Urinary bladder (tissue), 4 donors: ENCODE measurements around the gene SERPINB6. TPM values are rescaled to one million over a fixed set of nuclear protein-coding genes. Genes with fewer than 3 reads are reported as not detected.
"Not testable (repeated sequence)": the region's sequence is repeated elsewhere in the genome, so short reads cannot be mapped to it uniquely, and the experiment has no call there.

ENCODE experiments used
- DNase-seq: peaks from one replicate; pipeline ENCODE4 v3.0.0-alpha.2; 2015; ENCODE audit errors: extremely low spot score
- H3K27ac ChIP-seq: one replicate; pipeline ENCODE4 v1.5.1; 2013; ENCODE audit warnings: low read depth, mild to moderate bottlenecking, moderate library complexity
- H3K36me3 ChIP-seq: one replicate; pipeline ENCODE4 v1.6.1; 2013; ENCODE audit warnings: mild to moderate bottlenecking, moderate library complexity; ENCODE audit not compliant: insufficient read depth
- H3K4me1 ChIP-seq: one replicate; pipeline ENCODE4 v1.6.1; 2013; ENCODE audit warnings: mild to moderate bottlenecking, moderate library complexity; ENCODE audit not compliant: insufficient read depth
- H3K4me3 ChIP-seq: one replicate; pipeline ENCODE4 v1.5.1; 2013; ENCODE audit warnings: low read depth, low read length
- whole genome bisulfite sequencing: extraction: QIAGEN DNeasy Blood & Tissue Kit; methylation state at CpG from one replicate; pipeline ENCODE4 v1.1.7; 2013; 5-methylcytosine and 5-hydroxymethylcytosine counted together
- polyA plus RNA-seq: library from polyadenylated mRNA; stranded (reverse); fragments of 200-250 nt; gene quantifications from one replicate; pipeline ENCODE4 v1.2.3, GENCODE V29; 2013
- total RNA-seq: library from RNA; depleted of rRNA; stranded (reverse); fragments of >200 nt; gene quantifications from one replicate; pipeline ENCODE4 v1.2.3, GENCODE V29; 2014
- donor health status: healthy with polysubstance abuse.
- donor health status: healthy.

The SERPINB6 gene
- total and polyA plus RNA-seq, 2 donors: 58.8 to 130 TPM

DNA sequence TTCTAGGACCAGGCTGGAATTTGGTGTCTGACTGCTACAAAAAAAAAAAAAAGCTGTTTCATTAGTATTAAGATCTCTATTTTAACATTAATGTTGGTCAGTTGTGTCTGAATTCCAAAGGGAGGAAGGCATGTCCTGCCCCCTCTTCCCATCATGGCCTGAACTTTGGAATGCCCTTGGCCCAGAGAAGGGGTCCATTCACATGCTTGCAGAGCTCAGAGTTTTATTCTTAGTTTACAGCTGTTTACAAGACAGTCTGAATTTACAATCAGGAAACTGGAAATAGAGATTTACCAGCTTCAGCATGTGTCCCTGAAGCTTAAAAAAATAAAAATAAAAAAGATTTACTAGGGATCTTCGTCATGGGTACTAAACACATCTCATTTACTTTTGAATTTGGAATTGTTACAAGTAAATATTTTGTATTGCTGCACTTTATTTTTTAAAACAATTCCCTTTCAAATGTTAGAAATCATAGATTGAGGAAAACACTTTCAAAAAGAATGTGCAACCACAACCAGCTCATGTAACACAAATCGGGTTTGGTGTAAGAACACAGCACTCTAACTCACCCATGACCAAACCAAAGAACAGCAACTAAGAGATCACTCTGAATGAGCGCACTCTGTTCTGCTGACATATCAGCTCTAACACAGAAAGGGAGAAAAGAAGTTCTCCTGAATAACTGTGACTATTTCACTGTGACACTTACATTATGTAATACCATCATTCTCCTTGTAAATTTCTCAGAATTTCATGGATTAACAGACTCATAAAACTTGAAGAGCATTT, 6.6 kb upstream of the SERPINB6 start:
- Histone ChIP-seq H3K36me3 (no peaks in the 10 kb centered on the region), H3K27ac (no peak overlapping the region), H3K4me3 (no peak overlapping the region), H3K4me1 (no peaks in the 10 kb centered on the region)
- WGBS: 74% methylated on average over 3 of the region's 3 CpGs
- no peak for DNase-seq

DNA sequence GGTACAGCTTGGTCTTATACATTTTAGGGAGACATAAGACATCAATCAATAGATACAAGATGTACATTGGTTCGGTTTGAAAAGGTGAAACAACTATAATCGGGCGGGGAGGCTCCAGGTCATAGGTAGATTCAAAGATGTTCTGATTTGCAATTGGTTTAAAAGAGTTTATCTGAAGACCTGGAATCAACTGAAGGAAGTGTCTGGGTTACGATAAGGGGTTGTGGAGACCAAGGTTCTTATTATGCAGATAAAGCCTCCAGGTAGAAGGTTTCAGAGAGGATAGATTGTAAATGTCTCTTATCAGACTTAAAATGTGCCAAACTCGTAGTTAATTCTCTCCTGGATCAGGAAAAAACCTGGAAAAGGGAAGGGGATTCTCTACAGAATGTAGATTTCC, 5.9 kb upstream of the SERPINB6 start:
- Histone ChIP-seq H3K4me1 (no peaks in the 10 kb centered on the region), H3K27ac (no peak overlapping the region), H3K36me3 (no peaks in the 10 kb centered on the region), H3K4me3 (no peak overlapping the region)
- no peak for DNase-seq
- 88% methylated on average over 5 of the region's 5 CpGs for WGBS

DNA sequence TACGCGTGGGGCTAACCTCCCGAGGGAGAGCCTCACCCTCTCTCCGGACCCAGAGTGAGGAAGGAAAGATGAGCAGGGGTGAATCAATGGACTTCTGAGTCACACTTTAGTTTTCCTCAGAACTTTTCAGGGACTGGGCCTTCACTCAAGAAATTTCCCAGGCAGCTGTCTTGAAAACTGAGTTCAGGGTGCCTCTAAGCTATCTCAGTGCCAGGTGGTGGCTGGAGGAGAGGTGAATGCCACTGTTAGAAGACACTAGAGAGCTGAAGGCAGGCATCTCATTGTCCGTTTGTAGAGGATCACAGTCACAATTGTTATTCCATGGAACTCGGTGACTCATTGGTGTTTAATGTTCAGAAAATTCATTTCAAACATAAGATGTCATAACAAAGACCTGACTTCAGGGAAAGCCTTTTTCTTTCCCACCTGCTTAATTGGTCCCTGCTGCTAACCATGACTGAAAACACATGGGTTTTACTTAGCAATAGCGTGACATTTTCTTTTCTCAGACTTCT, 5.3 kb upstream of the SERPINB6 start:
- Histone ChIP-seq H3K36me3 (no peaks in the 10 kb centered on the region), H3K27ac (no peak overlapping the region), H3K4me1 (no peaks in the 10 kb centered on the region), H3K4me3 (no peak overlapping the region)
- DNase-seq: no peak
- 72% methylated on average over 7 of the region's 7 CpGs for WGBS

DNA sequence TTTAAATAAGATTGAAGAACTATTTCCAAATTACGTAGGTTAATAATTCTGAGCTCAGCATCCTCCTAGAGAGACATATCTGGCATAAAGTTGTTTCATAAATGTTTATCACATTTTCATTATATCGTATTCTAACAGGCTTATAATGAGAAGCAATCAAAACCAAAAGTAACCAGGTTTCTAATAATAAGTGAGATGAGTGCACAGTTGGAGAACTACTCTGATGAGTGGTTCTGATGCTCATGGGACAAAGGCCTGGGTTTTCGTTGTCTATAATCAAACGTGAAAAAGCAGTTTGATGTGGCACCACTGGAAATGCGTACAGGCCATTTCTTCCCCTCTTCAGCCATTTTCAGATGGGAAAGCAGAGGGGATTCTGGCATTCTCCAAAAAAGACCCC, 4.7 kb upstream of the SERPINB6 start:
- 91% methylated on average over 5 of the region's 5 CpGs for WGBS
- Histone ChIP-seq H3K4me3 (no peak overlapping the region), H3K36me3 (no peaks in the 10 kb centered on the region), H3K4me1 (no peaks in the 10 kb centered on the region), H3K27ac (no peak overlapping the region)
- no peak for DNase-seq

DNA sequence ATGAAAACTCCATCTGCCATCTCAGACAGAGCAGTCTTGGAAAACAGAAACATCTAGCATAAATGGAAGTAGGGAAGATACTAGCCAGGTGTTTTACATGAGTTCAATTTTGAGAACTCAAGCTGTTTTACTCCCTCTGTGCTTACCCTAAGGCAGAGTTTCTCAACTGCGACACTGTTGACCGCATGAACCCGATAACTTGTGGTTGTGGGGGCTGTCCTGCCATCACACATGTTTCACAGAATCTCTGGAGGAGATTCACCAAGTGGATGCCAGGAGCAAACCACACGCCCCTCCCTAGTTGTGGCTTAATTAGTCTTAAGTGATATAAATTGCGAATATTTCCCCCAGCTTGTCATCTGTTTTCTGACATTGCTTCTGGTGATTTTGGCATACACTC, 2.3 kb upstream of the SERPINB6 start:
- no peak overlapping the region for H3K4me3 ChIP-seq
- H3K36me3 ChIP-seq: no peaks in the 10 kb centered on the region
- WGBS: 91% methylated on average over 5 of the region's 5 CpGs
- H3K27ac ChIP-seq: no peak overlapping the region
- H3K4me1 ChIP-seq: no peaks in the 10 kb centered on the region
- no peak for DNase-seq

DNA sequence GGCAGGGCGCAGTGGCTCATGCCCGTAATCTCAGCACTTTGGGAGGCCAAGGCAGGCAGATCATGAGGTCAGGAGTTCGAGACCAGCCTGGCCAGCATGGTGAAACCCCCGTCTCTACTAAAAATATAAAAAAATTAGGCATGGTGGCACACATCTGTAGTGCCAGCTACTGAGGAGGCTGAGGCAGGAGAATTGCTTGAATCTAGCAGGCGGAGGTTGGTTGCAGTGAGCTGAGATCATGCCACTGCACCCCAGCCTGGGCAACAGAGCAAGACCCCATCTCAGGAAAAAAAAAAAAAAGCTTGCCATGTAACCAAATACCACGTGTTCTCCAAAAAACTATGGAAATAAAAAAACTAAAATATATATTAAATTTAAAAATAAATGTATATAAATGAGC, 1.8 kb upstream of the SERPINB6 start:
- H3K4me3 ChIP-seq, H3K4me1 ChIP-seq, H3K27ac ChIP-seq, H3K36me3 ChIP-seq, DNase-seq: not testable (repeated sequence)
- WGBS: 93% methylated on average over 6 of the region's 6 CpGs

DNA sequence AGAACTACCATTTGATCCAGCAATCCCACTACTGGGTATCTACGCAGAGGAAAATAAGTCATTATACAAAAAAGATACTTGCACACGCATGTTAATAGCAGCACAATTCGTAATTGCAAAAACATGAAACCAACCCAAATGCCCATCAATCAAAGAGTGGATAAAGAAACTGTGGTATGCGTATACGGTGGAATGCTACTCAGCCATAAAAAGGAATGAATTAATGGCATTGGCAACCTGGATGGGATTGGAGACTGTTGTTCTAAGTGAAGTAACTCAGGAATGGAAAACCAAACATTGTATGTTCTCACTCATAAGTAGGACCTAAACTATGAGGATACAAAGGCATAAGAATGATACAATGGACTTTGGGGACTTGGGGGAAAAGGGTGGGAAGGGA, 1.3 kb upstream of the SERPINB6 start:
- 95% methylated on average over 5 of the region's 5 CpGs for WGBS

DNA sequence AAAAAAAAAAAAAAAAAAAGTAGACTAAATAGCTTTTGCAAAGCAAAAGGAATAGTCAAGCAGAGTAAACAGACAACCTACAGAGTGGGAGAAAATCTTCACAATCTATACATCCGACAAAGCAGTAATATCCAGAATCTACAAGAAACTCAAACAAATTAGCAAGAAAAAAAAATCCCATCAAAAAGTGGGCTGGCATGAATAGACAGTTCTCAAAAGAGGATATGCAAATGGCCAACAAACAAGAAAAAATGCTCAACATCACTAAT, 786 bp upstream of the SERPINB6 start:
- peak overlapping the region; percentile 94 for H3K27ac ChIP-seq
- not testable (repeated sequence) for H3K36me3 ChIP-seq, DNase-seq, H3K4me1 ChIP-seq
- peak overlapping the region; percentile 79 for H3K4me3 ChIP-seq
- 37% methylated on average over 1 of the region's 1 CpG for WGBS

More for the DNA sequence above, 1.3 kb upstream of the SERPINB6 start:
- DNase-seq, H3K27ac ChIP-seq, H3K4me1 ChIP-seq, H3K36me3 ChIP-seq, H3K4me3 ChIP-seq: not testable (repeated sequence)

DNA sequence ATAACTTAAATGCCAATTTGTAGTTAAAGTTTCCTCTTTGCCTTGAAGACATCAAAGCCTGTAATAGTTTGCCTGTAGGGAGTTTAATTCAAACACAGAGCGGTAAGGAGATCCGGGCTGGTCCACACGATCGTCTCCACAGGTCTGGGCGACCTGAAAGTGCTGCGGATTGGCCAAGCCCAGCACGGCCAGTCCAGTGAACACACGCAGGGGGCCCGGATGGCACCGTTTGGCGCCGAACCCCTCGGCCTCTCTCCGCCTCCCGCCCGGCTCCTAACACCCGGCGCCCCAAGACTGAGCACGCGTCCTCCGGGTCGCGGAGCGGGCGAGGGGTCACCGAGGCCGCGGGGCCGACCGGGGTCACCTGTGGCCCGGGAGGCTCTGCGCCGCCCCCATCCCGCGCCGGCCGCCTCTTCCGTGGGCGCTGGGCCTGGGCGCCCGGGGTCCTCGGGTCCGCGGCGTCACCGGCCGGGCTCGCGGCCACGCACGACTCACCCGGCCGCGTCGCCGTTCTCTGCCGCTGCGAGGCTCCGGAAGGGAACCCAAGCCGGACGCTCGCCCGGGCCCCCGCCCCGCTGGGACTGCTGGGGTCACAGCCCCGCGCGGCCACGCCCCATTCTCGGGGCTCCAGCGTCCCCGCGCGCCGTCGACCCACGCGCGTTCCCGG, 481 bp downstream of the SERPINB6 start:
- H3K27ac ChIP-seq: peak overlapping the region; percentile 94
- under 1% methylated on average over 80 of the region's 80 CpGs for WGBS
- peak overlapping the region; percentile 79 for H3K4me3 ChIP-seq
- H3K4me1 ChIP-seq: peaks cover 3% of the 10 kb centered on the region
- no peaks in the 10 kb centered on the region for H3K36me3 ChIP-seq
- DNase-seq: no peak

DNA sequence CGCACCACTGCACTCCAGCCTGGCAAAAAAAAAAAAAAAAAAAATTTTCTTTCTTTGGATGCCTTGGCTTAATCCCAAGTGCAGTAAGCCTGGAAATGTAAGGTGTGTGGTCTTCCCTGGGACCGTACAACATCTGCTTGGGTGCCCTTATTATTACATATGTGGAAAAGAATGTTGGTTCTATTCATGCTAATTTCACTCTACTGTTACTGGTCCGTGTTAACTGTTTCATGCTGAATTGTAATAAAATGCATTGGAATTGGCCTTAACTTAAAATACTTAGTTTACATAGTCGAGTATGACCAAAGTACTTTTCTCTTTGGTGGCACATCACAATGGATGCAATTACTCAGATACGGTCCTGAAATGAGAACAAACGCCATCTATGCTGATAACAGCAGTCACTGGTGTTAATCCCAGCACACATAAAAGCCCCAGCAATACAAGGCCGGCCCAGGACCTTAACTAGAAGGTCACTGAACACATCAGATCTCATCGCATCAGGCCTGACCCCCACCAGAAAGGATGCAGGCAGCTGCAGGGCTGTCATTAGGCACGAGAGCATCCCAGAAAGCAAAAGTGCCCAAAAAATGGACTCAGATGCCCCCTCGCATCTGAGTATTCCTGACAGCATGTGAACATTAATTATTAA, 1.2 kb downstream of the SERPINB6 start:
- peak overlapping the region; percentile 79 for H3K4me3 ChIP-seq
- H3K27ac ChIP-seq: no peak overlapping the region
- no peak for DNase-seq
- peaks cover 3% of the 10 kb centered on the region for H3K4me1 ChIP-seq
- 26% methylated on average over 10 of the region's 10 CpGs for WGBS
- no peaks in the 10 kb centered on the region for H3K36me3 ChIP-seq

DNA sequence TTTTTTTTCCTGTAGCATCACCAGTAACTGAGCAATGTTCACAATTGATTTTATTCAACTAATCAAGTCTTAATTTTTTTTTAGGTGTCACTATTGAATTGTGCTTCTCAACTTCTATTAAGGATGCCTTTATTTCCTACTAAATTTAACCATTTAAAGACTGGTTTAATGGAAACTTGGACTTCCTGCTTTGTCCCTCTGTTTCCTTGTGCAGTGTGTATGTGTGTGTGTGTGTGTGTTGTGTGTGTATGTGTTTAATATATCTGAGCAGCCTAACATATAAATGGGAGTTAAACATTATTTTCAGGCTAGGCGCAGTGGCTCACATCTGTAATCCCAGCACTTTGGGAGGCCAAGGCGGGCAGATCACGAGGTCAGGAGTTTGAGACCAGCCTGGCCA, 1.8 kb downstream of the SERPINB6 start:
- peaks cover 5% of the 10 kb centered on the region for H3K4me1 ChIP-seq
- H3K27ac ChIP-seq: no peak overlapping the region
- no peak for DNase-seq
- no peak overlapping the region for H3K4me3 ChIP-seq
- no peaks in the 10 kb centered on the region for H3K36me3 ChIP-seq
- WGBS: 76% methylated on average over 3 of the region's 3 CpGs

DNA sequence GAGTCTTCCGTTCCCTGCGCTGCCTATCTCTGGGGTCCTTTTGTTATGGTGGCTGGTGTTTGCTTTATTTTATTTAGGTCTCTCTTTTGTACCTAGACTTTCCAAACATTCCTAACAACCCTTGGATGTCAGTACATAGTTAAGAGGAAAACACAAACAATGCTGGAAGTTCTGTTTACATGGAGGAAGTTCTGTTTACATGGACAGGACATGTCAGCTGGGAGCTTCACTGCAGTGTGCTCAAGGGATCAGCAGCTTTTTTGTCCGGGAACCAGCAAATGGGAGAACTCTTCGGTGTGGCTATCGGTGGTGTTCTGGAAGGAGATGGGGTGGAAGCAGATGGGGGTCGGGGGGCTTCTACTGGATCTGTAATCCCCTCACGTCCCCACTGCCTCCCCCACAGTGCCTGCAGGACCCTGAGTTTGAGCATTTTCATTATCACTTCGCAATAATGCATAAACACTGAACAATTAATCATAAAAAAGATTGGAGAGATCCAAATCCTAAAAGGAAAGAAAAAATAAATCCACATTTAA, 2.7 kb downstream of the SERPINB6 start:
- Histone ChIP-seq H3K36me3 (no peaks in the 10 kb centered on the region), H3K27ac (peak overlapping the region; percentile 55), H3K4me1 (peaks cover 5% of the 10 kb centered on the region), H3K4me3 (no peak overlapping the region)
- WGBS: 49% methylated on average over 8 of the region's 8 CpGs
- no peak for DNase-seq

DNA sequence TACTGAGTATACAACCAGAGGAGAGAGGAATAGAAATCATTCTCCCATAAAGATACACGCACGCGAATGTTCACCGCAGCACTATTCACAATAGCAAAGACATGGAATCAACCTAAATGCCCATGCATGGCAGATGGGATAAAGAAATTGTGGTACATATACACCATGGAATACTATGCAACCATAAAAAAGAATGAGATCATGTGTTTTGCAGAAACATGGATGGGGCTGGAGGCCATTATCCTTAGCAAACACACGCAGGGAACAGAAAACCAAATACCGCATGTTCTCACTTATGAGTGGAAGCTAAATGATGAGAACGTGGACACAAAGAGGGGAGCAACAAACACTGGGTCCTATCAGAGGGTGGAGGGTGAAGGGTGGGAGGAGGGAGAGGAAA, 3.4 kb downstream of the SERPINB6 start:
- no peaks in the 10 kb centered on the region for H3K36me3 ChIP-seq
- peaks cover 5% of the 10 kb centered on the region for H3K4me1 ChIP-seq
- DNase-seq: no peak
- WGBS: 98% methylated on average over 7 of the region's 7 CpGs
- no peak overlapping the region for H3K27ac ChIP-seq
- no peak overlapping the region for H3K4me3 ChIP-seq

DNA sequence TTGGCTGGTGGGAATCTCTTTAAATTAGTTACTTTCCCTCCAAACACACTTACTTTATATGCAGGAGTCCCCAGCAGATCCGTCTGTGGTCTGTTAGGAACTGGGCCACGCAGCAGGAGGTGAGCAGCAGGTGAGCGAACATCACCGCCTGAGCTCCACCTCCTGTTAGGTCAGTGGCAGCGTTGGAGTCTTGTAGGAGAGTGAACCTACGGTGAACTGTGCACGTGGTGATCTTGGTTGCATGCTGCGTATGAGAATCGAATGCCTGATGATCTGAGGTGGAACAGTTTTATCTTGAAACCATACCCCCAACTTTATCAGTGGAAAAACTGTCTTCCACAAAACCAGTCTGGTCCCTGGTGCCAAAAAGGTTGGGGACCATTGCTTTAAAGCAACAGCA, 5.0 kb downstream of the SERPINB6 start:
- H3K4me3 ChIP-seq: no peak overlapping the region
- 79% methylated on average over 9 of the region's 9 CpGs for WGBS
- H3K4me1 ChIP-seq: peaks cover 5% of the 10 kb centered on the region
- no peak overlapping the region for H3K27ac ChIP-seq
- no peaks in the 10 kb centered on the region for H3K36me3 ChIP-seq
- DNase-seq: no peak
